Nephron (organoid): ENCODE data around the gene PFKP.

Experiments
- H3K27ac Mint-ChIP-seq, 3 experiments: 2 replicates each; pipeline ENCODE4 v1.8.0; 2020; ENCODE audit warnings: mixed read lengths in 3 of 3, mild to moderate bottlenecking in 2 of 3, moderate library complexity in 1 of 3
- H3K27me3 Mint-ChIP-seq: 2 replicates; pipeline ENCODE4 v1.8.0; 2021; ENCODE audit warnings: low read depth, mild to moderate bottlenecking, moderate library complexity, mixed read lengths
- H3K36me3 Mint-ChIP-seq: 2 replicates; pipeline ENCODE4 v1.8.0; 2020; ENCODE audit warnings: low read depth, mixed read lengths
- H3K4me1 Mint-ChIP-seq: 2 replicates; pipeline ENCODE4 v1.8.0; 2020; ENCODE audit warnings: mixed read lengths
- H3K4me3 Mint-ChIP-seq, 3 experiments: 2 replicates each; pipeline ENCODE4 v1.8.0; 2020; ENCODE audit warnings: mild to moderate bottlenecking in 3 of 3, mixed read lengths in 3 of 3, moderate library complexity in 2 of 3
- H3K9me3 Mint-ChIP-seq: 2 replicates; pipeline ENCODE4 v1.8.0; 2020; ENCODE audit warnings: mixed read lengths
- CTCF ChIP-seq, 3 experiments: fragments of 200-600 bp; sonication (generic); IDR thresholded peaks; one replicate each; pipeline ENCODE4 v1.5.0; 2021; ENCODE audit warnings: antibody characterized with exemption in 3 of 3; ENCODE audit not compliant: unreplicated experiment in 3 of 3

Gene PFKP

GRCh38 chr10:3082290-3082689, 14.9 kb downstream of the PFKP start:
- peaks cover 7% of the 10 kb centered on the region for H3K36me3 Mint-ChIP-seq
- H3K27ac Mint-ChIP-seq, result no peak overlapping the region
- H3K4me3 Mint-ChIP-seq, result no peak overlapping the region
- peaks cover 6% of the 10 kb centered on the region for H3K4me1 Mint-ChIP-seq
- no peaks in the 10 kb centered on the region for H3K9me3 Mint-ChIP-seq
- TF ChIP-seq CTCF (IDR thresholded peaks at IDR 0.05; ENCODE audit: unreplicated experiment in 3 of 3), result no peak
- no peaks in the 10 kb centered on the region for H3K27me3 Mint-ChIP-seq

- no peak overlapping the region for H3K4me3 Mint-ChIP-seq
- peaks cover 5% of the 10 kb centered on the region for H3K27me3 Mint-ChIP-seq
- no peak for TF ChIP-seq CTCF (IDR thresholded peaks at IDR 0.05; ENCODE audit: unreplicated experiment in 3 of 3)
- peak overlapping the region; percentile 49 to 72 (median 66) for H3K27ac Mint-ChIP-seq
- no peaks in the 10 kb centered on the region for H3K9me3 Mint-ChIP-seq
- H3K4me1 Mint-ChIP-seq, result peaks cover 4% of the 10 kb centered on the region
- H3K36me3 Mint-ChIP-seq, result peaks cover 5% of the 10 kb centered on the region
These were observed 18.6 kb downstream of the PFKP start for GRCh38 chr10:3085785-3086567.

GRCh38 chr10:3090388-3090787, 23.0 kb downstream of the PFKP start:
- Mint-ChIP-seq H3K27ac (peak overlapping the region; percentile 72 to 79 (median 77)), H3K4me1 (peaks cover 24% of the 10 kb centered on the region), H3K4me3 (no peak overlapping the region), H3K9me3 (no peaks in the 10 kb centered on the region), H3K27me3 (peaks cover 5% of the 10 kb centered on the region), H3K36me3 (peaks cover 4% of the 10 kb centered on the region)
- no peak for TF ChIP-seq CTCF (IDR thresholded peaks at IDR 0.05; ENCODE audit: unreplicated experiment in 3 of 3)

- no peak for TF ChIP-seq CTCF (IDR thresholded peaks at IDR 0.05; ENCODE audit: unreplicated experiment in 3 of 3)
- no peaks in the 10 kb centered on the region for H3K9me3 Mint-ChIP-seq
- H3K36me3 Mint-ChIP-seq, result peaks cover 4% of the 10 kb centered on the region
- H3K27me3 Mint-ChIP-seq, result peaks cover 5% of the 10 kb centered on the region
- peak overlapping the region; percentile 72 to 79 (median 77) for H3K27ac Mint-ChIP-seq
- peaks cover 29% of the 10 kb centered on the region for H3K4me1 Mint-ChIP-seq
- H3K4me3 Mint-ChIP-seq, result no peak overlapping the region
These were observed 23.8 kb downstream of the PFKP start for GRCh38 chr10:3090914-3091787.

GRCh38 chr10:3091921-3092320, 24.6 kb downstream of the PFKP start:
- peaks cover 29% of the 10 kb centered on the region for H3K4me1 Mint-ChIP-seq
- peaks cover 4% of the 10 kb centered on the region for H3K36me3 Mint-ChIP-seq
- no peaks in the 10 kb centered on the region for H3K9me3 Mint-ChIP-seq
- peaks cover 5% of the 10 kb centered on the region for H3K27me3 Mint-ChIP-seq
- H3K27ac Mint-ChIP-seq, result peak overlapping the region in 2 of 3 experiments; percentile 7 to 34
- no peak overlapping the region for H3K4me3 Mint-ChIP-seq
- no peak for TF ChIP-seq CTCF (IDR thresholded peaks at IDR 0.05; ENCODE audit: unreplicated experiment in 3 of 3)
